IMR-90 (cell line): Measurements from ENCODE around the gene PDCL3. TPM values are rescaled to one million over a fixed set of nuclear protein-coding genes. Genes with fewer than 3 reads are reported as not detected.

Experiments used
- ATAC-seq: fragments of 200-7000 bp; cut with Tn5 transposase; 2 replicates; pipeline ENCODE4 v1.9.1; 2020; ENCODE audit warnings: low read depth, mild to moderate bottlenecking, moderate library complexity
- BruUV-seq: library from RNA; stranded (reverse); fragments of 400-500 nt; replicated peaks from 2 replicates; lab custom pipeline; 2021; lab: Mats Ljungman, UMichigan
- CTCF ChIA-PET: fragments of 300-600 bp; formaldehyde crosslinking; extraction: SDS; loops from one replicate; lab custom pipeline; 2021; ENCODE audit warnings: antibody characterized with exemption; lab: Yijun Ruan, JAX
- POLR2A ChIA-PET: fragments of 300-600 bp; sonication (Branson Sonifier 250); formaldehyde crosslinking; loops from one replicate; lab custom pipeline; 2022; ENCODE audit warnings: antibody characterized with exemption; ENCODE audit not compliant: unreplicated experiment; lab: Charles Lee
- DNase-seq: peaks from one replicate; pipeline ENCODE4 v3.0.0; 2013
- H2AFZ ChIP-seq: replicated peaks from 2 replicates; pipeline ENCODE3; 2013; ENCODE audit warnings: low read length, mild to moderate bottlenecking; ENCODE audit not compliant: poor library complexity
- H2AK5ac ChIP-seq: 2 replicates; pipeline ENCODE4 v1.6.1; 2013; ENCODE audit warnings: low read depth, low read length, inconsistent platforms
- H2AK9ac ChIP-seq: replicated peaks from 2 replicates; pipeline ENCODE3; 2013; ENCODE audit warnings: mild to moderate bottlenecking, low read depth, low read length, moderate library complexity; ENCODE audit not compliant: poor library complexity
- H2BK120ac ChIP-seq: 2 replicates; pipeline ENCODE4 v1.6.1; 2013; ENCODE audit warnings: low read depth, low read length, inconsistent platforms
- H2BK15ac ChIP-seq: 3 replicates; pipeline ENCODE4 v1.6.1; 2013; ENCODE audit warnings: low read depth, low read length, inconsistent platforms
- H2BK20ac ChIP-seq: 2 replicates; pipeline ENCODE4 v1.6.1; 2013; ENCODE audit warnings: low read depth, mild to moderate bottlenecking, inconsistent platforms, low read length, moderate library complexity
- H2BK5ac ChIP-seq: 2 replicates; pipeline ENCODE4 v1.6.1; 2013; ENCODE audit warnings: mild to moderate bottlenecking, low read depth, low read length, inconsistent platforms; ENCODE audit not compliant: poor library complexity, severe bottlenecking
- H3K14ac ChIP-seq: replicated peaks from 2 replicates; pipeline ENCODE4 v1.6.1; 2013; ENCODE audit warnings: low read depth, low read length, inconsistent platforms
- H3K18ac ChIP-seq: 2 replicates; pipeline ENCODE4 v1.6.1; 2013; ENCODE audit warnings: low read depth, low read length, control low read depth
- H3K23ac ChIP-seq: 2 replicates; pipeline ENCODE4 v1.6.1; 2013; ENCODE audit warnings: low read depth, low read length, inconsistent platforms
- H3K27ac ChIP-seq: 2 replicates; pipeline ENCODE4 v1.5.1; 2013; ENCODE audit warnings: mild to moderate bottlenecking, control low read depth, low read length; ENCODE audit not compliant: insufficient read depth
- H3K27me3 ChIP-seq: 2 replicates; pipeline ENCODE4 v1.6.1; 2013; ENCODE audit warnings: low read length; ENCODE audit not compliant: control insufficient read depth, insufficient read depth
- H3K36me3 ChIP-seq: 2 replicates; pipeline ENCODE4 v1.6.1; 2013; ENCODE audit warnings: low read length, mixed read lengths; ENCODE audit not compliant: control insufficient read depth, insufficient read depth
- H3K4ac ChIP-seq: 2 replicates; pipeline ENCODE4 v1.6.1; 2013; ENCODE audit warnings: low read depth, low read length, inconsistent platforms
- H3K4me1 ChIP-seq: 2 replicates; pipeline ENCODE4 v1.6.1; 2013; ENCODE audit warnings: low read length, mixed read lengths; ENCODE audit not compliant: control insufficient read depth, insufficient read depth
- H3K4me2 ChIP-seq: 2 replicates; pipeline ENCODE4 v1.6.1; 2013; ENCODE audit warnings: low read depth, mild to moderate bottlenecking, control low read depth, low read length, moderate library complexity
- H3K4me3 ChIP-seq: 2 replicates; pipeline ENCODE4 v1.5.1; 2013; ENCODE audit warnings: low read depth, mild to moderate bottlenecking, control low read depth, low read length, moderate library complexity; ENCODE audit not compliant: insufficient read depth
- H3K56ac ChIP-seq: 2 replicates; pipeline ENCODE4 v1.6.1; 2013; ENCODE audit warnings: low read length, inconsistent platforms; ENCODE audit not compliant: insufficient read depth; ENCODE audit errors: extremely low read depth
- H3K79me1 ChIP-seq, 2 experiments: 2 replicates each; pipeline ENCODE4 v1.6.1; 2013; ENCODE audit warnings: low read length in 2 of 2, inconsistent platforms in 1 of 2, low read depth in 1 of 2
- H3K9ac ChIP-seq: 2 replicates; pipeline ENCODE4 v1.6.1; 2013; ENCODE audit warnings: low read depth, low read length, control low read depth
- H3K9me1 ChIP-seq: 2 replicates; pipeline ENCODE4 v1.6.1; 2013; ENCODE audit warnings: low read length, inconsistent platforms; ENCODE audit not compliant: insufficient read depth
- H3K9me3 ChIP-seq: 2 replicates; pipeline ENCODE4 v1.6.1; 2013; ENCODE audit warnings: low read length; ENCODE audit not compliant: control insufficient read depth, insufficient read depth
- H4K20me1 ChIP-seq: 2 replicates; pipeline ENCODE4 v1.6.1; 2013; ENCODE audit warnings: low read length, inconsistent platforms; ENCODE audit not compliant: insufficient read depth
- H4K5ac ChIP-seq: 2 replicates; pipeline ENCODE4 v1.6.1; 2013; ENCODE audit warnings: mild to moderate bottlenecking, low read depth, low read length, control low read depth
- H4K8ac ChIP-seq, 2 experiments: 2 replicates each; pipeline ENCODE4 v1.6.1; 2013; ENCODE audit warnings: low read depth in 2 of 2, low read length in 2 of 2, control low read depth in 1 of 2, inconsistent platforms in 1 of 2
- H4K91ac ChIP-seq: 2 replicates; pipeline ENCODE4 v1.6.1; 2013; ENCODE audit warnings: low read depth, low read length, inconsistent platforms; ENCODE audit not compliant: insufficient read depth
- BHLHE40 ChIP-seq: fragments of 150-350 bp; IDR thresholded peaks from 2 replicates; pipeline ENCODE4 v1.6.1; 2016; ENCODE audit warnings: mild to moderate bottlenecking, low read depth, low read length
- CEBPB ChIP-seq: IDR thresholded peaks from 2 replicates; pipeline ENCODE4 v1.6.1; 2012; ENCODE audit warnings: low read depth, low read length, improper control_type of control experiment
- CHD1 ChIP-seq: IDR thresholded peaks from 2 replicates; pipeline ENCODE4 v1.6.1; 2012; ENCODE audit warnings: low read depth, low read length, improper control_type of control experiment
- ELK1 ChIP-seq: fragments of 150-350 bp; IDR thresholded peaks from 2 replicates; pipeline ENCODE4 v1.6.1; 2016; ENCODE audit warnings: low read depth, mild to moderate bottlenecking, low read length, moderate library complexity, borderline replicate concordance
- FOS ChIP-seq: fragments of 150-350 bp; IDR thresholded peaks from 2 replicates; pipeline ENCODE4 v1.6.1; 2016; ENCODE audit warnings: low read depth, low read length
- MAFK ChIP-seq: IDR thresholded peaks from 2 replicates; pipeline ENCODE4 v1.6.1; 2012; ENCODE audit warnings: low read depth, low read length, improper control_type of control experiment
- MAZ ChIP-seq: IDR thresholded peaks from 2 replicates; pipeline ENCODE4 v1.6.1; 2012; ENCODE audit warnings: low read depth, mild to moderate bottlenecking, low read length, improper control_type of control experiment, moderate library complexity, borderline replicate concordance
- MXI1 ChIP-seq: IDR thresholded peaks from 2 replicates; pipeline ENCODE4 v1.6.1; 2012; ENCODE audit warnings: low read depth, mild to moderate bottlenecking, low read length, moderate library complexity, borderline replicate concordance
- NFE2L2 ChIP-seq: fragments of 150-350 bp; IDR thresholded peaks from 2 replicates; pipeline ENCODE4 v1.6.1; 2016; ENCODE audit warnings: low read depth, mild to moderate bottlenecking, low read length
- POLR2A ChIP-seq: IDR thresholded peaks from 2 replicates; pipeline ENCODE4 v1.6.1; 2012; ENCODE audit warnings: mild to moderate bottlenecking, low read depth, low read length
- RAD21 ChIP-seq: IDR thresholded peaks from 2 replicates; pipeline ENCODE4 v1.6.1; 2012; ENCODE audit warnings: low read length, improper control_type of control experiment
- RCOR1 ChIP-seq: IDR thresholded peaks from 2 replicates; pipeline ENCODE4 v1.6.1; 2012; ENCODE audit warnings: mild to moderate bottlenecking, low read length, improper control_type of control experiment; ENCODE audit not compliant: insufficient replicate concordance
- RFX5 ChIP-seq: IDR thresholded peaks from 2 replicates; pipeline ENCODE4 v1.8.0; 2012; ENCODE audit warnings: low read depth, mild to moderate bottlenecking, low read length, moderate library complexity
- SMC3 ChIP-seq: fragments of 150-350 bp; IDR thresholded peaks from 2 replicates; pipeline ENCODE4 v1.6.1; 2016; ENCODE audit warnings: low read depth, mild to moderate bottlenecking, antibody characterized with exemption, low read length, moderate library complexity
- USF2 ChIP-seq: fragments of 150-350 bp; IDR thresholded peaks from 2 replicates; pipeline ENCODE4 v1.6.1; 2017; ENCODE audit warnings: mild to moderate bottlenecking, antibody characterized with exemption, low read length, low read depth
- WGBS, 2 experiments: methylation state at CpG; one replicate each; pipeline versions ENCODE4 v1.1.5 to v1.1.7; 2013; ENCODE audit warnings: missing lambda C conversion rate in 2 of 2; ENCODE audit not compliant: insufficient read length in 1 of 2; ENCODE audit errors: extremely low coverage in 2 of 2; 5-methylcytosine and 5-hydroxymethylcytosine counted together
- dilution Hi-C: fragments of 300-500 bp; cut with HindIII; formaldehyde crosslinking; loops from one replicate; pipeline ENCODE4 v1.14.3; 2018; ENCODE audit warnings: low sequenced_read_pairs; ENCODE audit not compliant: unreplicated experiment
- in situ Hi-C: fragments of 300-500 bp; cut with MboI; formaldehyde crosslinking; loops from 3 replicates; pipeline ENCODE4 v1.14.3; 2019; ENCODE audit warnings: low sequenced_read_pairs, inconsistent platforms, mixed read lengths
- intact Hi-C: fragments of 100-400 bp; cut with micrococcal nuclease; formaldehyde crosslinking; loops from 2 replicates; pipeline ENCODE4 v1.10.0; 2022
- polyA plus RNA-seq, 3 experiments: library from polyadenylated mRNA; depleted of rRNA; stranded (reverse); fragments of >200 nt; gene quantifications; 2 replicates each; pipeline ENCODE4 v1.2.3, GENCODE V29; 2012; ENCODE audit warnings: low replicate concordance in 1 of 3
- total RNA-seq: library from RNA; depleted of rRNA; stranded (reverse); fragments of >200 nt; gene quantifications from 2 replicates; pipeline ENCODE4 v1.2.3, GENCODE V29; 2012
- TF ChIP-seq, protein P1 (sequence below): conservative IDR thresholded peaks from 2 replicates; pipeline ENCODE4 v1.5.1; 2012; ENCODE audit warnings: mild to moderate bottlenecking, low read depth, low read length, improper control_type of control experiment

PDCL3 gene
- total and polyA plus RNA-seq, 2 of the 4 experiments (the other 2 are of a cell fraction) = 9.5 to 26.4 TPM

DNA sequence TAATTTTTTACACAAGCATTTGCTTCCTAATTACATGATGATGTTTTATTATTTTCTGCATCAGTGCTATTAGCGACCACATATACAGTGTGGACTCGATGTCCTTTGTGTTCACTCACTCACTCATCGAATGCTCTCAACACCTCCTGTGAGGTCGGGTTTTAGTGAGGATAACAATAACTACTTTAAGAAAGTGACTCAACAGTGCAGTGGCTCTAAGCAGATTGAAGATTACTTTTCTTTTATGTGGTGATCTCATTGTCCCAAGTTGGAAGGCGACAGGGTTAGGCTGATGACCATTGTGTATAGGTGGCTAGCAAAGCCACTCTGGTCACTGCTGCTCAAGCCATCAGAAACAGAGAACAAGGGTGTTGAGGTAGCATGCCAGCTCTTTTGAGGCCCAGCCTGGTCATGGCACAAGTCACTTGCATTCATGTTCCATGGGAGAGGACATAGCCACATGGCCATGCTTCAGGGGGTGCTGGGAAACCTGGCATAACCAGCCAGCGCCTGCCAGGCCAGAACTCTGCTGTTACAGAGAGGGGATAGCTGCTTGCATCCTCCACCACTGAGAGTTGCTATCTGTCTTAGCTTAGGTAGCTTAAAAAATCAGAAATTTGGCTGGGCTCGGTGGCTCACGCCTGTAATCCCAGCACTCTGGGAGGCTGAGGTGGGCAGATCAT lies 60.4 kb downstream of the PDCL3 start:
- Histone ChIP-seq H3K4me1 (no peaks in the 10 kb centered on the region), H4K5ac (no peak overlapping the region), H4K20me1 (no peaks in the 10 kb centered on the region), H3K4me2 (no peak overlapping the region), H3K9ac (no peak overlapping the region), H3K9me3 (peaks cover 3% of the 10 kb centered on the region; the same call in 1 of the 2 replicates), H3K27me3 (peaks cover 57% of the 10 kb centered on the region), H3K36me3 (no peaks in the 10 kb centered on the region), H2BK120ac (no peak overlapping the region), H3K23ac (no peak overlapping the region), H3K14ac (no peak overlapping the region), H2BK5ac (no peak overlapping the region), H3K4me3 (no peak overlapping the region), H4K8ac (no peak overlapping the region), H2AFZ (no peak overlapping the region), H2AK5ac (no peak overlapping the region), H2BK20ac (no peak overlapping the region), H3K18ac (no peak overlapping the region), H2BK15ac (no peak overlapping the region), H3K27ac (no peak overlapping the region), H3K4ac (no peak overlapping the region), H3K56ac (no peak overlapping the region), H3K9me1 (no peaks in the 10 kb centered on the region), H4K91ac (no peak overlapping the region), H3K79me1 (no peaks in the 10 kb centered on the region), H2AK9ac (no peak overlapping the region)
- 20% methylated on average over 1 of the region's 8 CpGs; no CpG with 5 or more reads in 1 of the 2 experiments for WGBS, 2 experiments
- in situ Hi-C loops (loop anchor here (25.0 kb wide), 2 partner anchors 189 to 589 kb away; partner anchors contain the start of gene NPAS2), intact Hi-C loops (no loop called here), dilution Hi-C loops (no loop called here)
- TF ChIP-seq MAZ = no peak
- TF ChIP-seq MXI1 = no peak
- TF ChIP-seq, protein P1, sequence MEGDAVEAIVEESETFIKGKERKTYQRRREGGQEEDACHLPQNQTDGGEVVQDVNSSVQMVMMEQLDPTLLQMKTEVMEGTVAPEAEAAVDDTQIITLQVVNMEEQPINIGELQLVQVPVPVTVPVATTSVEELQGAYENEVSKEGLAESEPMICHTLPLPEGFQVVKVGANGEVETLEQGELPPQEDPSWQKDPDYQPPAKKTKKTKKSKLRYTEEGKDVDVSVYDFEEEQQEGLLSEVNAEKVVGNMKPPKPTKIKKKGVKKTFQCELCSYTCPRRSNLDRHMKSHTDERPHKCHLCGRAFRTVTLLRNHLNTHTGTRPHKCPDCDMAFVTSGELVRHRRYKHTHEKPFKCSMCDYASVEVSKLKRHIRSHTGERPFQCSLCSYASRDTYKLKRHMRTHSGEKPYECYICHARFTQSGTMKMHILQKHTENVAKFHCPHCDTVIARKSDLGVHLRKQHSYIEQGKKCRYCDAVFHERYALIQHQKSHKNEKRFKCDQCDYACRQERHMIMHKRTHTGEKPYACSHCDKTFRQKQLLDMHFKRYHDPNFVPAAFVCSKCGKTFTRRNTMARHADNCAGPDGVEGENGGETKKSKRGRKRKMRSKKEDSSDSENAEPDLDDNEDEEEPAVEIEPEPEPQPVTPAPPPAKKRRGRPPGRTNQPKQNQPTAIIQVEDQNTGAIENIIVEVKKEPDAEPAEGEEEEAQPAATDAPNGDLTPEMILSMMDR = no peak
- TF ChIP-seq SMC3 = no peak
- no peak for TF ChIP-seq RAD21
- TF ChIP-seq RCOR1 = no peak
- no peak for TF ChIP-seq CEBPB
- no peak for TF ChIP-seq MAFK
- no peak for TF ChIP-seq BHLHE40
- no peak for TF ChIP-seq RFX5
- no peak for TF ChIP-seq ELK1
- no peak for TF ChIP-seq CHD1
- TF ChIP-seq POLR2A = no peak
- TF ChIP-seq NFE2L2 = no peak
- no peak for TF ChIP-seq FOS
- no peak for TF ChIP-seq USF2
- ChIA-PET POLR2A (no interaction called here), CTCF (no interaction called here)
- DNase-seq = no peak
- BruUV-seq = no TSS peak
- ATAC-seq = no peak
